HG03064 (cell line): Measurements from ENCODE around the gene NFKBIZ.
"Not testable (repeated sequence)": the region's sequence is repeated elsewhere in the genome, so short reads cannot be mapped to it uniquely, and the experiment has no call there.

Source experiments
- ATAC-seq: cut with Tn5 transposase; IDR thresholded peaks from one replicate; pipeline ENCODE4 v1.9.1; 2021; ENCODE audit warnings: low read depth; ENCODE audit not compliant: unreplicated experiment

The NFKBIZ gene

DNA sequence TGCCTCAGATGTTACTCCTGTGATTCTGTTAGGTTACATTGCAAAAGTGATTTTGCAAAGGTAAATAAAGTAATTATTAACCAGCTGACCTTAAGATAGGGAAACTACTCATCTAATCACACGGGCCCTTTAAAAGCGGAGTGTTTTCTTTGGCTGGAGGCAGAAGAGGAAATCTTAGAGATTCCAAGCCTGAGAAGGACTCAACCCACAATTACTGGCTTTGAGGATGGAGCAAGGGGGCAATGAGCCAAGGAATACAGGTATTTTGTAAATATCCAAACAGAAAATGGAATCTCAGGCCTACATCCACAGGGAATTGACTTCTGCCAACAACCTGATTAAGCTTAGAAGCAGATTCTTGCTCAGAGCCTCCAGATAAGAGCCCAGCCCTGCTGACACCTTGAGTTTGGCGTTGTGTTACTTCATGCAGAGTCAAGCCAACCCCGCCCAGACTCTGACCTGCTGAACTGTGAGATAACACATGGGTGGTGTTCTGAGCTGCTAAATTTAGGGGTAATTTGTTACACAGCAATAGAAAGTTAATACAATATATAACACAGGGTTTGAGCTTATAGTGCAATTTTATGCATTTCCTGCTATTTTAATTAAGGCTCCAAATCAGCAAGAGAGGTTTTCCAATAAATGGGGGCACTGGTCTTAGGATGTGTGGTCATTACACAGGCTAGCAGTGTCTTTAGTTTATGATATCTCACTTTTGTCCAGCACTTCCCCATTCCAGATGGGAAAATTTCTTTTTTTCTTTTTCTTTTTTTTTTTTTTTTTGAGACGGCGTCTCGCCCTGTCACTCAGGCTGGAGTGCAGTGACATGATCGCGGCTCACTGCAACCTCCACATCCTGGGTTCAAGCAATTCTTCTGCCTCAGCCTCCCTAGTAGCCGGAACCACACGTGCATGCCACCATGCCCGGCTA lies 19.5 kb downstream of the NFKBIZ start:
- ATAC-seq = no peak

DNA sequence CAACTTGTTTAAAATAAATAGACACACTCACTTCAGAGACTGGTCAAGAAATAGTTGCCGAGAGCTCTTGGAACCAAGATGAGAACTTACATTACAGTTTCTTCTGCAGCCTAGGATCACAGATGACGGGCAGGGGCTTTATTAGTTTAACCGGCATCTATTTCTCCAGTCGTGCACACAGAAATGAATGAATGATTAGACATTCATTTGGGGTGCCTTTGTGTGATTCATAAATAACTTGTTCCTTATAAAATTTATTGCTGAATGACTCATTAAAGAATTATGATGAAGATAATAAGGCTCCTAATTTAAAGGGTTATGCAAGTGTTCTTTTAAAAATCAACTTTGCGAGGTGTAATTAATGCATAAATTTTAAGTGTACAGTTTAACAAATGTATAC lies 20.8 kb downstream of the NFKBIZ start:
- ATAC-seq = no peak

DNA sequence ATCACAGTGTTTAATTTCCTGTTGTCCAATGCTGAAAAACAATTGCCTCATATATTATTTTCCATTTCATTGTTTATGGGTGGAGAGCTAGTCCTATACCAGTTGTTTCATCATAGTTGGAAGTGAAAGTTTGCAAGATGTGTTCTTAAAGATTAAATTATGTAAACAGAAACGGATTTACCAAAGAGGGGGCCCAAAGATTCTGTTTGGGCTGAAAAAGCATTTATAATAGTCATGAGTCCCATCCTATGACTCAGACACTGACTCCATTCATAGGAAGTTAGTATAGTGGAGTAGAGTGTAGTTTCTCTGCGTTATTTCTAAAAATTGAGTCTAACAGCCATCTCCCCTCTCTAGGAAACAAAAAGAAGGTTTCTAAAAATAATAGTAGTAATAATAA lies 24.3 kb downstream of the NFKBIZ start:
- ATAC-seq = no peak

DNA sequence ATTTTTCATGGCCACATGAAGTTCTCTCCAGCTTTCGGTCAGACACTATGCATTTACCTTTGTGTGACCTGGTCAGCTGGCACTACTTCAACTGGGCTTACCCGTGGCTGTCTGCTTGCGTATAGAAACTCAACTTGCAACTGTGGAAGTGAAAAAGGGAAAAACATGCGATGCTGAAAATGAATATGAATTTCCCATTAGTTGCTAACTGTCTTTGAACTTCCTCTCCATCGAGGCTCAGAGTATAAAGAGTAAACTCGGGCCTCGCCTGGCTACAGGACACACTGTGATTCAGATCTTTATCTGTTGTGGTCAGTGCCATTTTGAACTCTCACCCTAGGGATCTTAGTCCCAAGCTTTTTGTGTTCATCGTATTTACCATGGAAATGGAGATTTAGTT lies 26.8 kb downstream of the NFKBIZ start:
- no peak for ATAC-seq

DNA sequence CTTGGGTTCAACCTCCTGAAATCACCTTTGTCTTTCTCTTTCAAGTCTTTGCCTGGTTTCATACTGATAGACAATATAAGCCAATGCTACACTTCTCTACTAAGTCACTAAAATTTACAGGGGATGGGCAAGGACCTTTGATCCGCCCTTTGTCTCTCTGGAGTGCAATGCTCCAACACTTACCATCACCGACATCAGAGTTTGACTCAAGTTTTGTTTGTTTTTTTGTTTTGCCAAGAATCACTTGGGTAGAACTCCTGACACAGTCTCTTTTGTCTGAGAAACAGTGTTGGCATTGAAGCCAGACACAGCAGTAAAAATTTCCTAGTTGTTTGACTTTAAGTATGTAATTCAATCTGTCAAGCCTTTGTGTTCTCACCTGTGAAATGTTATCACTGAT lies 29.3 kb downstream of the NFKBIZ start:
- no peak for ATAC-seq

DNA sequence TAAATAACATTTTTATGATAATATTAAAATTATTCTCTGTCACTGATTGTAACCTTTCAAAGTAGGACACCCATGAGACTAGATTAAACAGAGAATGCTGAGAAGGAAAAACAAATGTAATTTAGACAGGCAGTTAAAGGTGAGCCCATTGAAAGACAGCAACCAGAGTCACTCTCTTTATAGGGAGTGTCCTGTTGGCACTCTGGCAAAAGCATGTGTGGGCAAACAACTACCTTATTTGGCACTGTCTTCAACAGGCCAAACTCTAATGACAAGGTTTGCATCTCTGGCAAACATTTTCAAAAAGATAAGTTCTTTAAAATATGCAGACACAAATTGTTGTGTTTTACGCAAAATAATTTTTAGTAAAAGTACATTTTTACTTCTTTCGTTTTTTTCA lies 29.8 kb downstream of the NFKBIZ start:
- no peak for ATAC-seq

DNA sequence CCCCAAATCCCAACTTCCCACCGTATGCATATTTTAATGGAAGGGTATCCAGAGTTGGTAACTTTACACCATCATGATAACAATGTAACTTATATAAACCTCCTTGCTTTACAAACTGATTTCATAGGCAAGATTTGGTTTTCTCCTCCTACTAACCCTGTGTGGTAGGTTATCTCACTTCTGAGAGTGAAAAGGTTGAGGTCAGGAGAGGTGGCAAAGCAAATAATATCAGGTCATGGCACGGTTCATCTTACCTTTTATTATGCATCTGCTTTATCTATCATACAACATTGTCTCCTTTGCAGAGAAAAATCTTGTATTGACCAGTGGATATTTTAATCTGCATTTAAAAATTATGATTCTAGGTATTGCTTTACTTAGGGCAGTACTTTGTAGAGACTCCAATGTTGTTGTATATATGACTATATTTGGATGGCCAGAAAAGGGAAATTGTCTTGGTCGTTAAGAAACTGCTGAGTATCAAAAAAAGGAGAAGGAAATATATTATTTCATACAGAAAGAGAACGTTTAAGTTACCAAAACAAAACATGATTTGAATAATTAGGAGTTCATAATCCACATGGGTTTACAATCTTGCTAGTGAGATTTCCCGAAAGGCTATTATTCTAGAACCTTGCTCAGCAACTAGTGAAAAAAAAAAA lies 30.4 kb downstream of the NFKBIZ start:
- no peak for ATAC-seq

DNA sequence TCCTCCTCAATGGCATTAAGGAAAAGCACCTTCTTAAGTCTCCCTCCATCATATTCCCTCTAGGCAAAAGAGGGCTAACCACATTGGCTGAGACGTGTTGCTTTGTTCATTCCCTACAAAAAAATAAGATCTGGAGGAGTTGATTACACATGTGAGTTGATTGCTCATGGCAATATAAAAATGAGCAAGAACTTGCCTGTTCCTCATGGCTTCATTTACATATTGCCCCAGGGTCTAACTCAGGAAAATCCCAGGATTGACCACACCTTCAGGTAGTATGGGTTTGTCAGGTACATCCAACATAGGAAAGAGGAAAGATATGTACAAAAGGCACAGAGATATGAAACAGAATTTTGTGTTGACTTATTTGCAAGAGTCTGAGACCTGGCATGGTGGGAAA lies 35.5 kb downstream of the NFKBIZ start:
- ATAC-seq = no peak

DNA sequence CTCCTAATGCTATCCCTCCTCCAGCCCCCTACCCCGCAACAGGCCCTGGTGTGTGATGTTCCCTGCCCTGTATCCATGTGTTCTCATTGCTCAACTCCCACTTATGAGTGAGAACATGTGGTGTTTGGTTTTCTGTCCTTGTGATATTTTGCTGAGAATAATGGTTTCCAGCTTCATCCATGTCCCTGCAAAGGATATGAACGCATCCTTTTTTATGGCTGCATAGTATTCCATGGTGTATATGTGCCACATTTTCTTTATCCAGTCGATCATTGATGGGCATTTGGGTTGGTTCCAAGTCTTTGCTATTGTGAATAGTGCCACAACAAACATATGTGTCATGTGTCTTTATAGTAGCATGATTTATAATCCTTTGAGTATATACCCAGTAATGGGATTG lies 36.3 kb downstream of the NFKBIZ start:
- not testable (repeated sequence) for ATAC-seq

DNA sequence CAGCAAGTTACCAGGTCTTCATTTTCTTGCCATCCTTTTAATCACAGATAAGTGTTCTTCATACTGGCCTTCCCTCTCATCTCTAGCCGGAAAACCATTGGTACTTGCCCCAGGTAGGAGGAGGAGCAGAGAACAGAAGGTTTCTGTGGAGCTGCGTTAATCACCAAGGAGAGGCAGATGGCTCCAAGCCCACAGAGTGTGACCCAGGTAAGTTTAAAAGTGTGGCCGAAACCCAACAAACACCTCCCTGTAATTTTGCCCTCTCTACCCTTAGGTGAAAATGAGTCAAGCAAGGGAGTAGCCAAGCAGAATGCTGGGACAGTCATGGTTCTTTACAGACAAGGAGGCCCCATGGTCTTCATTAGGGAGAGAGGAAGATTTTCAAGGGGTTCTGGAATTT lies 37.3 kb downstream of the NFKBIZ start:
- no peak for ATAC-seq

DNA sequence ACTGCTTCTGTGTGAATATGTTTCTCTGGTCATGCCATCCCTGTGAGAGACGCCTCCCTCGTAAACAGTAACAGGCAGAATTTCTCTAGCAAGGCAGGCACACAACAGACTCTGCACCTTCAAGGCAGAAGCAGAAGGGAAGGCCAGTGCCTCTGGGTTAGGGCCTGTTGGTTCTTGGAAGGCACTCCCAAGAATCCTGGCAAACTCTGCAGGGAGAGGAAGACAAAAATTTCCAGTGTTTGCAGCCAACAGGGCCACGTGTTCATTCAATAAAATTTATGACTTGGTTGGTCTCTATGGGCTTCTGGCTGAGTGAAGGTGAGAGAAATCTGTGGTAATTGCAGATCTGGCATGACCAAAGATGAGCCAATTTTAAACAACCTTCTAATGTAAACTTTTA lies 39.3 kb downstream of the NFKBIZ start:
- no peak for ATAC-seq

DNA sequence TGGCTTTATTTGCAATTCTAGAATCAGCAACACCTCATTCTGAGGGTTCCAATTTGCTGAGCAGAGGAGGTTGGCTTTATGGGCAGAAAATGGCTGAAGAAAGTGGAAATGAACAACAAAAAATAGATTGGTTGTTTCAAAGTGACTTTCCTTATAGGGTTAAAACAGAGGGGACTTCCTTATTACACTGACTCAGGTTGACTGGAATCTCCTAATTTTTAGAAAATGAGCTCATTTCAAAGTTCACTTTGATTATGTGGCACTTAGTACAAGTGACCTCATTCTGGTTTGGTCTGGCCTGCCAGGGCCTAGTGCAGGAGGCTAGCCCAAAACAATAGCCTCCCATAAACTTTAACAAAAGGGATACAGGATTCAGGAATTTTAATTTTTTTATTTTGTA lies 41.4 kb downstream of the NFKBIZ start:
- no peak for ATAC-seq

DNA sequence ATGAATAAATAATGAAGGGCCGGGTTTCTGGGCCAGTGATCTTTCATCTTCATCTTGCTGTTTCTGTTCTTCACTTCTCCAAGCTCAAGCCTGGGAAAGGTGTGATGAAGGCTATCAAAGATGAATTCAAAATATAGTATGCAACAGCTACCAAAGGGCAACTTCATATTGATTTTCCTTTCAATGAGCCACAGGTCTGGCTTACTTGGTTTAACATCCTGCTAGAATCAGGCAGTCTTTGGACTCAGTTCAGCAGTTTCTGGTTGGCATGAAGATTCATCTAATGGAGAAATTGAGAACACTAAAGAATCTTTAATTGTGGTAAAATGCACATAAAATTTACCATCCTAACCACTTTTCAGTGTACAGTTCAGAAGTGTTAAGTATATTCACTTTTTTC lies 43.3 kb downstream of the NFKBIZ start:
- ATAC-seq = no peak

DNA sequence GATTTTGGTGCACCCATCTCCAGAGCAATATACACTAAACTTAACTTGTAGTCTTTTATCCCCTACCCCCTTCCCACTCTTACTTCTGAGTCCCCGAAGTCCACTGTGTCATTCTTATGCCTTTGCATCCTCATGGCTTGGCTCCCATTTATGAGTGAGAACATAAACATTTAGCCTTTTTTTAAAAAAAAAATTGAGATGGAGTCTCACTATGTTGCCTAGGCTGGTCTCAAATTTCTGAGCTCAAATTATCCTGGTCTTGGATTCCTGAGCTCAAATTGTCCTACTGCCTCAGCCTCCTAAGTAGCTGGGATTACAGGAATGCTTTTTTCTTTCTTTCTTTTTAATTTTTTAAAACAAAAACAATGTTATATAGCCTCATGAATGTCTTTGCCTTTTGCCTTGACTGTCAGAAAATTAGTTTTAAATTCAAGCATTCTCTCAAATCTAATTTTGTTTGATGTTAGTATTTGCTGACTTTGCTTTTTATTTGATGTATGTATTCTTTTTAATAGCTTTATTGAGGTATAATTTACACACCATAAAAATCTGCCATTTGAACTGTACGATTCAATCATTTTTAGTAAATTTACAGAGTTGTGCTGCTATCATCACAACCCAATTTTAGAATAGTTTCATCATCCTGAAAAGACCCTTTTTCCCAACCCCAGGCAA lies 46.9 kb downstream of the NFKBIZ start:
- no peak for ATAC-seq

DNA sequence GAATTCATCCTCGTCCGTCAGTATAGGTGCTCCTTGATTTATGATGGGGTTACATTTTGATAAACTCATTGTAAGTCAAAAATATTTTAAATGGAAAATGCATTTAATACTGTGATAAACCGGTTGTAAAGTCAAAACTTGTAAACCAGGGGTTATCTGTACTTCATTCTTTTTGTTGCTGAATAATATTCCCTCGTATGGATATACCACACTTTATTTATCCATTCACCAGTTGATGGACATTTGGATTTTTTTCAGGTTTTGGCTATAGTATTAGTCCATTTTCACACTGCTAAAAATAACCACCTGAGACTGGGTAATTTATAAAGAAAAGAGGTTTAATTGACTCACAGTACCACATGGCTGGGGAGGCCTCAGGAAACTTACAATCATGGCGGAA lies 47.7 kb downstream of the NFKBIZ start:
- ATAC-seq = no peak

DNA sequence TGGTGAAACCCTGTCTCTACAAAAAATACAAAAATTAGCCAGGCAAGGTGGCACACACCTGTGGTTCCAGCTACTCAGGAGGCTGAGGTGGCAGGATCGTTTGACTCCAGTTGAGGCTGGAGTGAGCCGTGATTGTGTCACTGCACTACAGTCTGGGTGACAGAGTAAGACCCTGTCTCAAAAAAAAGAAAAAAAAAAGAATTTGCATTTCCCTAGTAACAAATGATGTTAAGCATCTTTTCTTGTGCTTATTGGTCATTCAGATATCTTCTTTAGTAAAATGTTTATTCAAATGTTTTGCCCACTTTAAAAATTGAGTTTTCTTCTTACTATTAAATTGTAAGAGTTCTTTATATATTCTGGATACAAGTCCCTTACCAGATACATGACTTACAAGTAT lies 48.7 kb downstream of the NFKBIZ start:
- ATAC-seq = no peak

DNA sequence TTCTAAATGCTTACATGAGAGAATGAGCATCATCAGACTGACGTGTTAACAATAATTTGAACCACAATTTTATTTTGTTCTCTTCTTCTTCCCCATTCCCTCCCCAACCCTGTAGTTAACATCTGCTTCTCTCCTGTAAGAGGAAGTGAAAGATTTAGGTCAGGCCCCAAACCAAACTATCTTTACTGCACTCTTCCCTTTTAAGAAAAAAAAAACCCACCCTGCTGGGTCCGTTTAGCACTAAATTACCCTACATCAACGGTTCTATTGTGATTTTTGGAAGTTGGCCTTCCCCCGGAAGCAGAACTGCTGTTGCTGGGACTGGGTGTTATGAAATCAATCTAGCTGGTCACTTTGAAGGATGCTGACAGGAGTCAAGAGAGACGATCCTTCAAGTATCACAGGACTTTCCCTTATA lies 49.4 kb downstream of the NFKBIZ start:
- peak; percentile 74 for ATAC-seq

DNA sequence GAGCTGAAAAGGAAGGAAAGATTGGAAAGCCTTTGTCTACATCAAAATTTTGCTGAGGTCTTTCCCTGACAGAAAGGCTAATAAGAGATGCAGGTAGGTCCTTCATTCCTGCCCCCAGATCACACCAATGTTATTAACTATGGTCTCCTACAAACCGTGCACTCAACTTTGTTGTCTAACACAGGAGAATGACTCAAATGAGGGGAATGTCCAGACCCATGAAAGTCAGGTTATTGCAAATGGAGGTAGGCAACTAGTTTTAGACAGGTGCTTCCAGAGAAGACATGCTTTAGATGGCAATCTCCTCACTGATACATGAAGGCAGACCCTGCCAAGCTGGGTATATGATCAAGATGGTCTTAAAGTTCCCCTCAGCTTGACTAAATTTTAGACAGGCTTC lies 51.0 kb downstream of the NFKBIZ start:
- ATAC-seq = no peak

DNA sequence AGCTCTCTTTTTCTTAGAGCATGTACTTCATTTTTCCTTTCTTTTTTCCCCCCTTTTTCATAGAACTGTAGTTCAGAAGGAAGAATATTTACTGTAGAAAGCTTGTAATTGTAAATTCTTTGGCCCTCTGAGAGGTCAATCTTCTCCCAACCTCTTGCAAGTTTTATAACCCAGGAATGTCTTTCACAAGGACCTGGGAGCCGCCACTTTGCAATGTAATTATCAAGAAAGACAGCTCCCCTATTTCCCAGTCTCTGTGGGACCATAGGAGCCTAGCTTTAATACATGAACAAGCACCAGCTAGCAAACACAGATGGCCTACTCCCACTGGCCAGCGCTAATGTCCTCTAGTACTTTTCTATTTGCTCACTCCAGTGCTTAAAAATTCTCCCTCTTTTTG lies 51.4 kb downstream of the NFKBIZ start:
- no peak for ATAC-seq

DNA sequence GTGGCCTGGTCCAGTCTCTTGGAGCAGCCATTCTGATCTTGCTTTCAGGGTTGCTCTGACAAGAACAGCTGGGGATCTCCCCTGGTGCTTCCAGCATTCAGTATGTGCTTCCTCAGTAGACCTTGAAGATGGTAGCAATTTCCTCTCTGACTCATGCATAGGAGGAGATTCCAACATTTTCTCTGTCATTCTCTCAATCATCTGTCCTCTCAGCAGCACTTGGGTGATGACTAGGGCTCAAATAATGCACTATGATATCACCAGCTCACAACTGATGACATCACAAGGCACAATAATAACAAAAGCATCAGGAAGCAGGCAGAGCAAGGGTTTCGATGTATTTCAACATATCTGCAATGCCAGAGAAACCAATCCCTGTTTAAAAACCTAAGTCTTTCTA lies 52.7 kb downstream of the NFKBIZ start:
- ATAC-seq = no peak

DNA sequence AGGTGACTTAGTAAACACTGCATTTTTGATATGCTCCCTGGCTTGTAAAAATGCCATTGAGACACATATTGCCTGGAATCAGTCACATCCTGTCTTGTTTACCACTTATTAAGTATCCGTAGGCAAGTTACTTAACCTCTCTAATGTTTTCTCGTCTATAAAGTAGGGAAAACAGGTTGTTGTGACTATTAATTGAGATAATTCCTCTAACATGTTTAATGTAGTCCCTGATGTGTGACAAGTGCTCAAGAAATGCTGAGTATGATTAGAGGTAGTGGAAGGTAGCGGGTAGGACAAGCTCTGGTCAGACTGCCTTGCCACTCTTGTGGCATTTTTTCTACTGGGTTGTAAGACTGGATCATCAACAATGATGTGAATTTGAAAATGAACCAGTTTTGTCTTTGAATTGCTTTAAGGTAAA lies 54.1 kb downstream of the NFKBIZ start:
- no peak for ATAC-seq
